Panc1 (cell line): ENCODE results near the gene PRDX6. TPM values are rescaled to one million over a fixed set of nuclear protein-coding genes. Genes with fewer than 3 reads are reported as not detected.

Experiments used
- ATAC-seq: fragments of 200-7000 bp; cut with Tn5 transposase; 2 replicates; pipeline ENCODE4 v1.9.1; 2020; ENCODE audit warnings: mild to moderate bottlenecking, moderate library complexity
- BruUV-seq: library from RNA; stranded (reverse); fragments of 400-500 nt; replicated peaks from 2 replicates; lab custom pipeline; 2021; lab: Mats Ljungman, UMichigan
- CTCF ChIA-PET: fragments of 300-600 bp; sonication (Branson Sonifier 250); formaldehyde crosslinking; loops from one replicate; lab custom pipeline; 2022; ENCODE audit warnings: antibody characterized with exemption; lab: Charles Lee
- POLR2A ChIA-PET: fragments of 300-600 bp; sonication (Branson Sonifier 250); formaldehyde crosslinking; loops from one replicate; lab custom pipeline; 2022; ENCODE audit warnings: antibody characterized with exemption; lab: Charles Lee
- DNase-seq: peaks from one replicate; pipeline ENCODE4 v3.0.0-alpha.2; 2010; ENCODE audit warnings: low read depth, low spot score
- H3K27ac ChIP-seq: 2 replicates; pipeline ENCODE4 v1.5.1; 2011; ENCODE audit warnings: mild to moderate bottlenecking, low read length, inconsistent platforms
- H3K27me3 ChIP-seq: fragments of 200-500 bp; sonication (Bioruptor generic); 2 replicates; pipeline ENCODE4 v1.6.0; 2014; ENCODE audit warnings: low read length, inconsistent platforms; ENCODE audit not compliant: control insufficient read depth, insufficient read depth
- H3K36me3 ChIP-seq: fragments of 200-500 bp; sonication (Bioruptor generic); 2 replicates; pipeline ENCODE4 v1.5.1; 2014; ENCODE audit warnings: inconsistent platforms, mild to moderate bottlenecking, low read length, moderate library complexity; ENCODE audit not compliant: control insufficient read depth, insufficient read depth
- H3K4me1 ChIP-seq: 2 replicates; pipeline ENCODE4 v1.5.1; 2011; ENCODE audit warnings: inconsistent platforms, mild to moderate bottlenecking, low read length, moderate library complexity; ENCODE audit not compliant: control insufficient read depth, insufficient read depth
- H3K4me3 ChIP-seq, 2 experiments: 2 replicates each; pipeline ENCODE4 v1.5.1; 2011 to 2012; ENCODE audit warnings: low read depth in 2 of 2, low read length in 2 of 2, mild to moderate bottlenecking in 2 of 2, inconsistent platforms in 1 of 2, moderate library complexity in 1 of 2
- H3K9me3 ChIP-seq: fragments of 200-500 bp; sonication (Bioruptor generic); 2 replicates; pipeline ENCODE4 v1.5.1; 2014; ENCODE audit warnings: low read depth, mild to moderate bottlenecking, inconsistent platforms, low read length, moderate library complexity; ENCODE audit not compliant: control insufficient read depth, insufficient read depth
- POLR2AphosphoS5 ChIP-seq: IDR thresholded peaks from 2 replicates; pipeline ENCODE4 v1.6.1; 2012; ENCODE audit warnings: mild to moderate bottlenecking, low read depth, low read length, moderate library complexity
- SIN3A ChIP-seq: IDR thresholded peaks from 2 replicates; pipeline ENCODE4 v1.6.1; 2012; ENCODE audit warnings: low read depth, mild to moderate bottlenecking, low read length, moderate library complexity, borderline replicate concordance; ENCODE audit not compliant: insufficient read depth
- TCF7L2 ChIP-seq: IDR thresholded peaks from 2 replicates; pipeline ENCODE4 v1.6.1; 2011; ENCODE audit warnings: mild to moderate bottlenecking, low read depth, low read length, inconsistent platforms
- in situ Hi-C: cut with HindIII; loops from 2 replicates; pipeline ENCODE4 v1.10.0; 2016; ENCODE audit warnings: low sequenced_read_pairs, low pct_unique_long_range_greater_than_20kb
- intact Hi-C: fragments of 100-400 bp; cut with micrococcal nuclease; formaldehyde crosslinking; loops from one replicate; pipeline ENCODE4 v1.10.0; 2022; ENCODE audit not compliant: unreplicated experiment
- total RNA-seq: library from RNA; stranded (reverse); gene quantifications from one replicate; pipeline ENCODE4 v1.2.1, GENCODE V29; 2021; ENCODE audit not compliant: unreplicated experiment
- TF ChIP-seq, protein P1 (sequence below), 2 experiments: IDR thresholded peaks; 2 replicates each; pipeline ENCODE4 v1.6.1; 2011 to 2012; ENCODE audit warnings: low read depth in 2 of 2, control low read depth in 1 of 2, low read length in 1 of 2, mild to moderate bottlenecking in 1 of 2, moderate library complexity in 1 of 2; ENCODE audit not compliant: insufficient read depth in 1 of 2
- TF ChIP-seq, protein P2 (sequence below): fragments of 450-650 bp; IDR thresholded peaks from 2 replicates; pipeline ENCODE4 v1.5.1; 2017; ENCODE audit warnings: mild to moderate bottlenecking

Gene PRDX6
- total RNA-seq, 1 experiment from 2014 or later = 157 TPM

DNA sequence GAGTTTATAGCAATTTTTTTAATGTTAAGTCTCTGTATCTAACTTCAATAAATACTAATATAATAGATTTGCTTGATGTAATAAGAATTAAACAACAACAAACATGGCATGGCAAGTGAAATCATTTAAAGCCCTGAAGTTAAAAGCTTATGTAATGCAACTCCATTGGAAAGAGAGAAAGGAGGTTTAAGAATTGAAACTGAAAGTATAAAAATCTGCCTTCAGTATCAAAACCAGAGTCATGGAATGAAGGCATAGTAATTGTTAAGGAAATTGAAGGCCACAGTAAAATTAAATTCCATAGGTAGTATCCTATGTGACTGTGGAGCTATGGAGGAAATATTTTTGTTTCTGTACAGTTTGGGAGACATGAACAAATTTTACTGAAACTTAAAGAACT lies 55.1 kb downstream of the PRDX6 start:
- TF ChIP-seq POLR2AphosphoS5 (no peak), TCF7L2 (no peak)
- TF ChIP-seq, protein P1, sequence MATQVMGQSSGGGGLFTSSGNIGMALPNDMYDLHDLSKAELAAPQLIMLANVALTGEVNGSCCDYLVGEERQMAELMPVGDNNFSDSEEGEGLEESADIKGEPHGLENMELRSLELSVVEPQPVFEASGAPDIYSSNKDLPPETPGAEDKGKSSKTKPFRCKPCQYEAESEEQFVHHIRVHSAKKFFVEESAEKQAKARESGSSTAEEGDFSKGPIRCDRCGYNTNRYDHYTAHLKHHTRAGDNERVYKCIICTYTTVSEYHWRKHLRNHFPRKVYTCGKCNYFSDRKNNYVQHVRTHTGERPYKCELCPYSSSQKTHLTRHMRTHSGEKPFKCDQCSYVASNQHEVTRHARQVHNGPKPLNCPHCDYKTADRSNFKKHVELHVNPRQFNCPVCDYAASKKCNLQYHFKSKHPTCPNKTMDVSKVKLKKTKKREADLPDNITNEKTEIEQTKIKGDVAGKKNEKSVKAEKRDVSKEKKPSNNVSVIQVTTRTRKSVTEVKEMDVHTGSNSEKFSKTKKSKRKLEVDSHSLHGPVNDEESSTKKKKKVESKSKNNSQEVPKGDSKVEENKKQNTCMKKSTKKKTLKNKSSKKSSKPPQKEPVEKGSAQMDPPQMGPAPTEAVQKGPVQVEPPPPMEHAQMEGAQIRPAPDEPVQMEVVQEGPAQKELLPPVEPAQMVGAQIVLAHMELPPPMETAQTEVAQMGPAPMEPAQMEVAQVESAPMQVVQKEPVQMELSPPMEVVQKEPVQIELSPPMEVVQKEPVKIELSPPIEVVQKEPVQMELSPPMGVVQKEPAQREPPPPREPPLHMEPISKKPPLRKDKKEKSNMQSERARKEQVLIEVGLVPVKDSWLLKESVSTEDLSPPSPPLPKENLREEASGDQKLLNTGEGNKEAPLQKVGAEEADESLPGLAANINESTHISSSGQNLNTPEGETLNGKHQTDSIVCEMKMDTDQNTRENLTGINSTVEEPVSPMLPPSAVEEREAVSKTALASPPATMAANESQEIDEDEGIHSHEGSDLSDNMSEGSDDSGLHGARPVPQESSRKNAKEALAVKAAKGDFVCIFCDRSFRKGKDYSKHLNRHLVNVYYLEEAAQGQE (IDR thresholded peaks at IDR 0.05; ENCODE audit: insufficient read depth in 1 of 2, low read depth in 2 of 2, low read length in 1 of 2) = no peak
- Histone ChIP-seq H3K9me3 (no peaks in the 10 kb centered on the region), H3K36me3 (no peaks in the 10 kb centered on the region), H3K27me3 (peaks cover 2% of the 10 kb centered on the region; the same call in 1 of the 2 replicates), H3K4me1 (no peaks in the 10 kb centered on the region), H3K4me3 (no peak overlapping the region), H3K27ac (no peak overlapping the region)
- no peak for ATAC-seq
- DNase-seq = no peak
- intact Hi-C loops = no loop called here
- in situ Hi-C loops = no loop called here
- BruUV-seq = no TSS peak
- POLR2A ChIA-PET = no interaction called here
- CTCF ChIA-PET = no interaction called here

DNA sequence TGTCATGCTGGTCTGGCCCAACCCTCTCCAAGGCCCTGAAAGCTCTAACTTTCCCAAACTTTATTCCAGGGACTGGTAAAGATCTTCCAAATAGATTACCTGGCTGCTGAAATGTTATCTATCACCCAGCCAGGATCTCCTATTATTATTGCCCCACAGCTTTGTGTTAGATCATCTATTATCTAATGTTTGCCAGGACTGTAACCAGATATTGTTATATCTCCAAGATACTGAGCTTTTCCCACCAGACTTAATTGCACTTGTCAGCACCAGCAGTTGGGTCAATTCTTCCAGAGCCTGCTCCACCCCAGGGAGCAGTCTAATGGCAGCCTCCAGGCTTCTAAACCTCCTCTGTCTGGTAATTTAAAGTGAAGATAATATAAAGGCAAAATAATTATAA lies 59.1 kb downstream of the PRDX6 start:
- 0 out of 2 replicates have a peak, but pooled peaks cover 2% of the 10 kb centered on the region for H3K27me3 ChIP-seq
- CTCF ChIA-PET = no interaction called here
- no peak overlapping the region for H3K27ac ChIP-seq
- H3K4me1 ChIP-seq = no peaks in the 10 kb centered on the region
- H3K9me3 ChIP-seq = no peaks in the 10 kb centered on the region
- no peaks in the 10 kb centered on the region for H3K36me3 ChIP-seq
- POLR2A ChIA-PET = no interaction called here
- intact Hi-C loops = no loop called here
- no peak for DNase-seq
- in situ Hi-C loops = no loop called here
- ATAC-seq = no peak
- no peak overlapping the region for H3K4me3 ChIP-seq
- no TSS peak for BruUV-seq
- no peak for TF ChIP-seq POLR2AphosphoS5
- no peak for TF ChIP-seq SIN3A
- TF ChIP-seq, protein P1 (IDR thresholded peaks at IDR 0.05; ENCODE audit: insufficient read depth in 1 of 2, low read depth in 2 of 2, low read length in 1 of 2) = no peak
- TF ChIP-seq, protein P2, sequence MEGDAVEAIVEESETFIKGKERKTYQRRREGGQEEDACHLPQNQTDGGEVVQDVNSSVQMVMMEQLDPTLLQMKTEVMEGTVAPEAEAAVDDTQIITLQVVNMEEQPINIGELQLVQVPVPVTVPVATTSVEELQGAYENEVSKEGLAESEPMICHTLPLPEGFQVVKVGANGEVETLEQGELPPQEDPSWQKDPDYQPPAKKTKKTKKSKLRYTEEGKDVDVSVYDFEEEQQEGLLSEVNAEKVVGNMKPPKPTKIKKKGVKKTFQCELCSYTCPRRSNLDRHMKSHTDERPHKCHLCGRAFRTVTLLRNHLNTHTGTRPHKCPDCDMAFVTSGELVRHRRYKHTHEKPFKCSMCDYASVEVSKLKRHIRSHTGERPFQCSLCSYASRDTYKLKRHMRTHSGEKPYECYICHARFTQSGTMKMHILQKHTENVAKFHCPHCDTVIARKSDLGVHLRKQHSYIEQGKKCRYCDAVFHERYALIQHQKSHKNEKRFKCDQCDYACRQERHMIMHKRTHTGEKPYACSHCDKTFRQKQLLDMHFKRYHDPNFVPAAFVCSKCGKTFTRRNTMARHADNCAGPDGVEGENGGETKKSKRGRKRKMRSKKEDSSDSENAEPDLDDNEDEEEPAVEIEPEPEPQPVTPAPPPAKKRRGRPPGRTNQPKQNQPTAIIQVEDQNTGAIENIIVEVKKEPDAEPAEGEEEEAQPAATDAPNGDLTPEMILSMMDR = no peak
- TF ChIP-seq TCF7L2 = no peak

Other genes with a start within 250 kb of the PRDX6 start
- gene SLC9C2, start 125.7 kb downstream of the PRDX6 start, total RNA-seq = not detected
- not detected for gene TEX50, start 158.0 kb downstream of the PRDX6 start, total RNA-seq
- gene ANKRD45, start 192.5 kb downstream of the PRDX6 start, total RNA-seq = not detected
- gene KLHL20, start 237.6 kb downstream of the PRDX6 start, total RNA-seq = 11.4 TPM